ENCODE measurements around the gene SMIM24.
A peak's percentile ranks its signal among the peaks of the same experiment; 100 is the strongest.
"Not testable (repeated sequence)": the region's sequence is repeated elsewhere in the genome, so short reads cannot be mapped to it uniquely, and the experiment has no call there.

The SMIM24 gene

GRCh38 chr19:3433805-3434540, 46.4 kb downstream of the SMIM24 start:
- Histone ChIP-seq H3K4me3 (ENCODE audit: insufficient read depth, low read length, poor library complexity, severe bottlenecking) (peak overlapping the region; percentile 67), H3F3A (ENCODE audit: insufficient read depth) (no peaks in the 10 kb centered on the region), H4K20me1 (ENCODE audit: low read depth, low read length) (no peaks in the 10 kb centered on the region), H3K79me2 (ENCODE audit: insufficient read depth, low read length) (no peaks in the 10 kb centered on the region), H3K4me2 (ENCODE audit: low read depth, low read length, poor library complexity, severe bottlenecking) (peak overlapping the region; percentile 94), H3K9ac (ENCODE audit: low read length) (peak overlapping the region; percentile 95), H3K9me3 (ENCODE audit: insufficient read depth, low read length) (no peaks in the 10 kb centered on the region), H3K9me2 (replicated peaks; ENCODE audit: insufficient read depth, low read length) (no peaks in the 10 kb centered on the region), H3K27ac (ENCODE audit: low read depth, low read length) (no peak overlapping the region), H3K36me3 (ENCODE audit: low read length) (no peaks in the 10 kb centered on the region), H3K27me3 (ENCODE audit: low read length) (no peaks in the 10 kb centered on the region), H2AFZ (ENCODE audit: low read depth, low read length, severe bottlenecking) (peak overlapping the region; percentile 93)
- no peak for TF ChIP-seq EZH2phosphoT487 (conservative IDR thresholded peaks at IDR 0.05; ENCODE audit: low read length)
- TF ChIP-seq CTCF (IDR thresholded peaks at IDR 0.05; ENCODE audit: insufficient read depth, low read length, poor library complexity, severe bottlenecking) = no peak

GRCh38 chr19:3433313-3433712, 47.0 kb downstream of the SMIM24 start:
- Histone ChIP-seq H3K79me2 (ENCODE audit: insufficient read depth, low read length) (no peaks in the 10 kb centered on the region), H3K9ac (ENCODE audit: low read length) (no peak overlapping the region), H3F3A (ENCODE audit: insufficient read depth) (no peaks in the 10 kb centered on the region), H3K27me3 (ENCODE audit: low read length) (no peaks in the 10 kb centered on the region), H4K20me1 (ENCODE audit: low read depth, low read length) (no peaks in the 10 kb centered on the region), H3K9me3 (ENCODE audit: insufficient read depth, low read length) (no peaks in the 10 kb centered on the region), H3K9me2 (replicated peaks; ENCODE audit: insufficient read depth, low read length) (no peaks in the 10 kb centered on the region), H3K4me2 (ENCODE audit: low read depth, low read length, poor library complexity, severe bottlenecking) (no peak overlapping the region), H3K4me3 (ENCODE audit: insufficient read depth, low read length, poor library complexity, severe bottlenecking) (no peak overlapping the region), H3K36me3 (ENCODE audit: low read length) (no peaks in the 10 kb centered on the region), H2AFZ (ENCODE audit: low read depth, low read length, severe bottlenecking) (no peak overlapping the region), H3K27ac (ENCODE audit: low read depth, low read length) (no peak overlapping the region)
- no peak for TF ChIP-seq EZH2phosphoT487 (conservative IDR thresholded peaks at IDR 0.05; ENCODE audit: low read length)

GRCh38 chr19:3431760-3432397, 48.4 kb downstream of the SMIM24 start:
- Histone ChIP-seq H3K36me3 (ENCODE audit: low read length) (no peaks in the 10 kb centered on the region), H3K27me3 (ENCODE audit: low read length) (no peaks in the 10 kb centered on the region), H3K9me2 (replicated peaks; ENCODE audit: insufficient read depth, low read length) (no peaks in the 10 kb centered on the region), H3K27ac (ENCODE audit: low read depth, low read length) (no peak overlapping the region), H2AFZ (ENCODE audit: low read depth, low read length, severe bottlenecking) (no peak overlapping the region), H3K79me2 (ENCODE audit: insufficient read depth, low read length) (no peaks in the 10 kb centered on the region), H3F3A (ENCODE audit: insufficient read depth) (no peaks in the 10 kb centered on the region), H3K9me3 (ENCODE audit: insufficient read depth, low read length) (no peaks in the 10 kb centered on the region), H3K4me2 (ENCODE audit: low read depth, low read length, poor library complexity, severe bottlenecking) (no peak overlapping the region), H3K9ac (ENCODE audit: low read length) (no peak overlapping the region), H3K4me3 (ENCODE audit: insufficient read depth, low read length, poor library complexity, severe bottlenecking) (no peak overlapping the region), H4K20me1 (ENCODE audit: low read depth, low read length) (no peaks in the 10 kb centered on the region)
- no peak for TF ChIP-seq EZH2phosphoT487 (conservative IDR thresholded peaks at IDR 0.05; ENCODE audit: low read length)
- TF ChIP-seq CTCF (IDR thresholded peaks at IDR 0.05; ENCODE audit: insufficient read depth, low read length, poor library complexity, severe bottlenecking) = no peak

DNA sequence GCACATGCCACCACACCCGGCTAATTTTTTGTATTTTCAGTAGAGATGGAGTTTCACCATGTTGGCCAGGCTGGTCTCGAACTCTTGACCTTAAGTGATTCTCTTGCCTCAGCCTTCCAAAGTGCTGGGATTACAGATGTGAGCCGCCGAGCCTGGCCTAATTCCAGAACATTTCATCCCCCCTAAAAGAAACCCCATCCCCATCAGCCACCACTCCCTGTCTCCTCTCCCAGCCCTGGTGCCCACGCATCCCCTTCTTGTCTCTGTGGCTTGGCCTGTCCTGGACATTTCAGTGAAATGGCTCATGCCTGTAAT, 50.0 kb downstream of the SMIM24 start:
- not testable (repeated sequence) for H3K79me2 ChIP-seq (ENCODE audit: insufficient read depth, low read length); H3K36me3 ChIP-seq (ENCODE audit: low read length)

More for the DNA sequence above, 50.0 kb downstream of the SMIM24 start:
- H3F3A ChIP-seq (ENCODE audit: insufficient read depth); H3K27ac ChIP-seq (ENCODE audit: low read depth, low read length); H3K9ac ChIP-seq (ENCODE audit: low read length); H3K9me2 ChIP-seq (replicated peaks; ENCODE audit: insufficient read depth, low read length); H3K27me3 ChIP-seq (ENCODE audit: low read length); H3K9me3 ChIP-seq (ENCODE audit: insufficient read depth, low read length); H3K4me2 ChIP-seq (ENCODE audit: low read depth, low read length, poor library complexity, severe bottlenecking); H3K4me3 ChIP-seq (ENCODE audit: insufficient read depth, low read length, poor library complexity, severe bottlenecking); H4K20me1 ChIP-seq (ENCODE audit: low read depth, low read length); H2AFZ ChIP-seq (ENCODE audit: low read depth, low read length, severe bottlenecking): not testable (repeated sequence)

All from SU-DHL-6 (cell line).